ENCODE results near the gene TTC7B.

- TF ChIP-seq CTCF (IDR thresholded peaks at IDR 0.05; ENCODE audit: low read length): no peak
- no peak for TF ChIP-seq EZH2 (IDR thresholded peaks at IDR 0.05; ENCODE audit: borderline replicate concordance, low read length)
Observed at GRCh38 chr14:90783344-90783743, 32.9 kb downstream of the TTC7B start.
